ENCODE data around the gene LTV1.
A peak's percentile ranks its signal among the peaks of the same experiment; 100 is the strongest.
"Not testable (repeated sequence)": the region's sequence is repeated elsewhere in the genome, so short reads cannot be mapped to it uniquely, and the experiment has no call there.

Gene LTV1, protein sequence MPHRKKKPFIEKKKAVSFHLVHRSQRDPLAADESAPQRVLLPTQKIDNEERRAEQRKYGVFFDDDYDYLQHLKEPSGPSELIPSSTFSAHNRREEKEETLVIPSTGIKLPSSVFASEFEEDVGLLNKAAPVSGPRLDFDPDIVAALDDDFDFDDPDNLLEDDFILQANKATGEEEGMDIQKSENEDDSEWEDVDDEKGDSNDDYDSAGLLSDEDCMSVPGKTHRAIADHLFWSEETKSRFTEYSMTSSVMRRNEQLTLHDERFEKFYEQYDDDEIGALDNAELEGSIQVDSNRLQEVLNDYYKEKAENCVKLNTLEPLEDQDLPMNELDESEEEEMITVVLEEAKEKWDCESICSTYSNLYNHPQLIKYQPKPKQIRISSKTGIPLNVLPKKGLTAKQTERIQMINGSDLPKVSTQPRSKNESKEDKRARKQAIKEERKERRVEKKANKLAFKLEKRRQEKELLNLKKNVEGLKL

DNA sequence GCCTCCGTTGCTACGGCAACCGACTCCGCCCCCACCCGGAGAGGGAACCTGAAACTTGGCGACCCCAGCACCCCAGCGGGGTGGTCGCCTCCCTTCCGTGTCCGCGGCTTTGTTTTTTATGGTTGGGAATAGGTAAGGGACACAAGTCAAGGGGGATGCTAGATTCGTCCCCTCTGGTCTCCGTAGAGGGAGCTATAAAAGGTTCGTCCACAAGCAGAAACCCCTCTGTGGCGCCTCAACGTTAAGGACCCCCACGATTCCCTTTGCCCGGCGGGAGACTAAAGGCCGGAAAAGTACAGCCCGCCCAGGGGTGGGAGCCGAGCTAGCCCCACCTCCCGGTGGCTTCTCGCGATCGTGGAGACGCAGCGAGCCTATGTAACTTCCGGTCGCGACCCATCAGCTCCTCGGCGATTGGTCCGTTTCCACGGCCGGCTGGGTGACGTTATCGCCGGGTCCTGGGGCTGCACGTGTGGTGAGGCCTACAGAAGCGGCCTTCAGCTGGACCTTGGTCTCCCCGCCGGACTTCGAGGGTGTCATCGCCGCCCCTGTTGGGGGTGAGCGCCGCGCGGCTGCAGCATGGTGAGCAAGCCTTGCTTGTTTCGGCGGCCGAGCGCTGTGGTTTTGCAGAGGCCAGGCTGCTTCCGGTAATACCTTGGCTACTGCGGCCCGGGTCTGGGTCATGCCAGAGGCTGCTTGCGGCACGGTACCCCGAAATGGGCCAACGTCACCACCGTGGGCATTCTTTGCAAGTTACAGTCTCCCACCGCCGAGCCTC is at the start of gene LTV1:
Gene LTV1, plus strand, starts transcription at position 437 of the 775 bp plus-strand sequence. Its CDS starts 140 bp downstream, at position 577.
- DNase-seq (ENCODE audit: low spot score): peak; percentile 99

DNA sequence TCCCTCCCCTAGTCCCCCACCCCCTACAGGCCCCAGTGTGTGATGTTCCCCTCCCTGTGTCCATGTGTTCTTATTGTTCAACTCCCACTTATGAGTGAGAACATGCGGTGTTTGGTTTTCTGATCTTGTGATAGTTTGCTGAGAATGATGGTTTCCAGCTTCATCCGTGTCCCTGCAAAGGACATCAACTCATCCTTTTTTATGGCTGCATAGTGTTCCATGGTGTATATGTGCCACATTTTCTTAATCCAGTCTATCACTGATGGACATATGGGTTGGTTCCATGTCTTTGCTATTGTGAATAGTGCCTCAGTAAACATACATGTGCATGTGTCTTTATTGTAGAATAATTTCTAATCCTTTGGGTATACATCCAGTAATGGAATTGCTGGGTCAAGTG is 46.6 kb upstream of the LTV1 start:
- not testable (repeated sequence) for DNase-seq (ENCODE audit: low spot score)

DNA sequence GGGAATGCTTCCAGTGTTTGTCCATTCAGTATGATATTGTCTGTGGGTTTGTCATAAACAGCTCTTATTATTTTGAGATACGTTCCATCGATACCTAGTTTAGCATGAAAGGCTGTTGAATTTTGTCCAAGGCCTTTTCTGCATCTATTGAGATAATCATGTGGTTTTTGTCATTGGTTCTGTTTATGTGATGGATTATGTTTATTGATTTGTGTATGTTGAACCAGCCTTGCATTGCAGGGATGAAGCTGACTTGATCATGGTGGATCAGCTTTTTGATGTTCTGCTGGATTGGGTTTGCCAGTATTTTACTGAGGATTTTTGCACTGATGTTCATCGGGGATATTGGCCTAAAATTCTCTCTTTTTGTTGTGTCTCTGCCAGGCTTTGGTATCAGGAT is 44.7 kb upstream of the LTV1 start:
- not testable (repeated sequence) for DNase-seq (ENCODE audit: low spot score)

DNA sequence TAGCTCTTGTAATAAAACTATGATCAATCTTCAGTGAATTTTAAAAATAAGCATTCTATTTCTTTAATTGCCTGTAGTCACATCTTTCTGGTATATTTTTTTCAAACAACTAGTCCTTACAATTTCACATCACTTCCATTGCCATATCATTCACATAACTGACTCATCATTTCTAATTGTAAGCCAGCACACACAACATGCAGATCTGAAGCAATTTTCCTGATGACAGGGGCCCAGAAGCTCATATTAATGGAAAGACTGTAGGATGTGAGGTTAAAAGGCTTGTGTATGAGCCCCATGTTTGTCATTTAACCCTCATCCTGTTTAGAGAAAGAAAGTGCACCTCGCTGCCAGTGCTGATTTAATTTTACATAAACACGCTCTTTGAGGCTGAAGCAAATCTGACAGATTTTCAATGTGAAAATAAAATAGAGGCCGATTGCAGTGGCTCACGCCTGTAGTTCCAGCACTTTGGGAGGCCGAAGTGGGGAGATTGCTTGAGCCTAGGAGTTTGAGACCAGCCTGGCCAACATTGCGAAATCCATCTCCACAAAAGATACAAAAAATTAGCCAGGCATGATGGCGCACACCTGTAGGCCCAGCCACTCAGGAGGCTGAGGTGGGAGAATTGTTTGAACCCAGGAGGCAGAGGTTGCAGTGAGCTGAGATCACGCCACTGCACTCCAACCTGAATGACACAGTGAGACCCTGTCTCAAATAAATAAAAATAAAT is 40.1 kb upstream of the LTV1 start:
- no peak for DNase-seq (ENCODE audit: low spot score)

DNA sequence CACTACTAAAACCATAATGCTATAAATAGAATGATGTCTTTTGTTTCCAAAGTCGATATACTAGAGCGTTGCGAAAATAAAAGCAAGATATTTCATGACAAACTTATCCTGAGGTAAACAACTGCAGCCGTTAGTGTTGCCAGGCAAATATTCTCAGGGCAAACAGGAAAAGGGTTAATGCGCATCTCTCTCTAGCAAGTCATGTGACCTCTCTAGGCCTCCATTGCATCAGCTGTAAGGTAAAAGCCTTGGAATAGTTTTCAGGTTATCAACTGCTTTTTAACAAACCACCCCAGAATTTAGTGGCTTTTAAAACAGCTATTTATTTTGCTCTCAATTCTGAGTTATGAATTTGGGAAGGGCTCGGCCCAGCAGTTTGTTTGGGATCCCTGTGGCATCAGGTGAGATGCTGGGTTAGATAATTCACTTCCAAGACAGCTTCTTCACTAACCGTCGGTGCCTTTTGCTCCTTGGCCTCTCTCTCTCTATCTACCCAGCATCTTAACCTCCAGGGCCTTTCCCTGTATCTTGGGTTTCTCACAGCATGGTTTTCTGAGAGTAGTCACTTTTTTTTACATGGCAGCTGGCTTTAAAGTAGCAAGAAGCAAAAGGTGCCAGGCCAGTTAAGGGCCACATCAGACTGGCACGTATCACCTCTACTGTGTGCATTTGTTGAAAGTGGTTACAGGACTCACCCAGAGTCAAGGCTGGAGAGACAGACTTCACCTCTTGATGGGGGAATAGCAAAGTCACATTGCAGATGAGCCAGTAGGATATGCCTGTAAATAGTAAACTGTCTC is 39.2 kb upstream of the LTV1 start:
- DNase-seq (ENCODE audit: low spot score): no peak

DNA sequence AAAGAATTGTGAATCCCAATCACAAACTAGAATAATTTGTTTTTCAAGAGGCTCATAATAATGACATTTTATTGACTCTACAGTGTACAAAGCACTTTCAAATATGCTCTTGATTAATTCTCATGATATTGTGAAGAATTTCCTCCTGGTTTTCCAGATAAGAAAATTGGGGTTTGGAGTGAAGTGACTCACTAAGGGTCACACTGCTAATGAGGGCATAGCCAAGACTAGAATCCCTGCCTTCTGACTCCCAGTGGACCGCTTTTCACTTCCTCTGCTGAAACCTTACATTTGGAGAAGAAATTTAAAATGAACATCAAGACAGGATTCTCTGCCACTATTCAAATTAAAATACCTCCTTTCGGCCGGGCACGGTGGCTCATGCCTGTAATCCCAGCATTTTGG is 38.3 kb upstream of the LTV1 start:
- no peak for DNase-seq (ENCODE audit: low spot score)

DNA sequence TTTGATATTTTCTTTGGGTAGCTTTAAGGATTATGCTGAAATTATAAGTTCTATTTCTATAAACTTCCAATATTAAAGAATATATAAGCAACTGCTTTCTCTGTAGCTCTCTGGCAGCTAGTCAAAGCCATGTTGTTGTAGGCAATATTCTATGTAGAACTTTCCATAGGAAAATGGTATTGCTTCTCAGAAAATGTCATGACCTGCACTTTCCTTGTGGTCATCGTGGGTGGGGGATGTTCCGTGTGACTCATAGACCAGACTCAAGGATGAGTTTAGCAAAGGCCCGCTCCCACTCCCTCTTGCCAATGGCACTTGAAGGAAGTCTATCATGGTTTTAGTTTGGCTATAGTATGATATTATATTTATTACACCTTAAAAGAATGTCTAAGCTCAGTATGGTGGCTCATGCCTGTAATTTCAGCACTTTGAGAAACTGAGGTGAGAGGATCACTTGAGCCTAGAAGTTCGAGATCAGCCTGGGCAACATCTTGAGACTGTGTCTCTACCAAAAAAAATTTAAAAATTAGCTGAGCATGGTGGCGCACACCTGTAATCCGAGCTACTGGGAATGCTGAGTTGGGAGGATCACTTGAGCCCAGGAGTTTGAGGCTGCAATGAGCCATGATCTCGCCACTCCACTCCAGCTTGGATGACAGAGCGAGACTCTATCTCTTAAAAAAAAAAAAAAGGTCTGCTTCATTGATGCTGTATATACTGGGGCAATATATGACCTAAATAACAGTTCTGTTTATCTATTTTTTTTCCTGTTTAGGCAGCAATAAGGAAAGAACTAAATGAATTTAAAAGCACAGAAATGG is 36.6 kb upstream of the LTV1 start:
- DNase-seq (ENCODE audit: low spot score): no peak

DNA sequence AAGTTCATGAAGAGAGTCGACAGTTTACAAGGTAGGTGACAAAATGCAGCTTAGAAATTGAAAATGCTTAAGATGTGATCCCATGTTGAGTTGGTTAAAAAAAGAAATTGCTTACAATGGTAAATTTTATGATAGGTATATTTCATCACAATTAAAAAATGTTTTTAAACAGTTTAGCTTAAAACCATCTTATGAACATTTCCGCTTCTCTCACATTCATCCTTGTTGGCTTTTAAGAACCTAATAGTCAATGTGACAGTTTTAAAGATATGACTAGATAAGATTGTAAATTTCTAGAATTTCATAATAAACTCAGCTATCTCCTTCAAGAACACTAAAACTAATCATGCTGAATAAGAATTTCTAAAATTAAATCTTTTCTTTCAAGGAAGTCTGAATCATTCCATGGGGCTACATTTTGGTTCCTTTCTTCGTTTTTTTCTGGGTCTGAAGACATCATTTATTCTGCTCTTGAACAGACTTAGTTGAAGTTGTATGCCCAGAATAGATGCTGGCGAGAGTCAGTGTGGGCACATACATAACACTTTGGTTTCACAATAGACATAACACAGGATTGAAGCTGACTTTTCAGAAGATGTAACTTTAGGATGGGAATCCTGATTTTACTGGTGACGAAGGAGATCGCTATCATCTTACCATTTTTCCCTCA is 35.9 kb upstream of the LTV1 start:
- no peak for DNase-seq (ENCODE audit: low spot score)

DNA sequence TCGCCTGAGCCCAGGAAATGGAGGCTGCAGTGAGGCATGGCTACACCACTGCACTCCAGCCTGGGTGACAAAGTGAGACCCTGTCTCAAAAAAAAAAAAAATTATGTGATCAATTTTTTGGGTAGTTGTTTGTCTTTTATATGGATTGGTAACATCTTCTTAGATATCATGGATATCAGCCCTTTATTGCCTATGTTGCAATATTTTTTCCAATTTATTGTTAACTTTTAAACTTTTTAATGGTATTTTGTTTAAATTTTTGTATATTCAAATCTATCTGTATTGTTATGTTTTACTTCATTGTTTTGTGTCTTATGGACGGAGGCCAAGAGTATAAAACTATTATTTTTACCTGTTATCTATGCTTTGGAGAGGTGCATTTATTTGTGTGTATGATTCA is 32.4 kb upstream of the LTV1 start:
- DNase-seq (ENCODE audit: low spot score): no peak

DNA sequence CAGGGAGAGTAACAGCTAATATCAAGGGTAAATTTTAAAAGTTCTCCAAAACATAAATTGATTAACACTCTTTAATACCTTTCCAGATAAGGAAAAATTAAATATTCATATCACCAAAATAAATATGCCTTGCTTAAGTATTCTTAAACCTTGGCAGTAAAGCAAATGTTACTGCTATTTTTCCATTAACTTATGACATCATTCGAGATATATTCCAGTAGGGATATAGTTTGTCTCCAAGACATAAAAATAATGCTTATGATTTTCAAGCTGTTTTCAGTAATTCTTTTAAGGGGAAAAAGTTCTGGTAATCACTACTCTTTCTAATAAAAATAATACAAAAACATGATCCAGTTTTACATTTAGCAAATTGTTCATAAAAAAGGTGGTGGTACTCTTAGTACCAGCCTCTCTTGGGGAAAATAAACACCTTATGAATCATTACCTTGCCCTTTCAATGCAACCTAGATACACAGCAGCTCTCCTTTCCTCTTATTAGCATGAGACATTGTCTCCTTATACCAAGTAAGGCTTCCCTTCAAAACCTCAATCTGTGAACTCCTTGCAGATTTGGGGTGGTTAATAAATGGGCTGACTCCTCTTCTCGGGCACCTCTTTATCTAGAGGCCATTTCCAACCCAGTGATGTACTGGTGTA is 31.5 kb upstream of the LTV1 start:
- no peak for DNase-seq (ENCODE audit: low spot score)

DNA sequence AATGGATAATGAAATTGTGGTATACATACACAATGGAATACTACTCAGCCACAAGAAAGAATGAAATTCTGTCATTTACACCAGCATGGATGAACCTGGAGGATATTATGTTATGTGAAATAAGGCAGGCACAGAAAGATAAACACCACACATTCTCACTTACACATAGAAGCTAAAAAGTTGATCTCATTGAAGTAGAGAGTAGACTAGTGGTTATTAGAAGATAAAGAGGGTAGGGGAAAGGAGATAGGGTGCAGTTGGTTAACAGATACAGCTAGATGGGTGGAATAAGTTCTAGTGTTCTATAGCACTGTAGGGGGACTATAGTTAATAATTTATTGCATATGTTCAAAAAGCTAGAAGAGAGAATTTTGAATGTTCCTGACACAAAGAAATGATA is 25.5 kb upstream of the LTV1 start:
- no peak for DNase-seq (ENCODE audit: low spot score)

DNA sequence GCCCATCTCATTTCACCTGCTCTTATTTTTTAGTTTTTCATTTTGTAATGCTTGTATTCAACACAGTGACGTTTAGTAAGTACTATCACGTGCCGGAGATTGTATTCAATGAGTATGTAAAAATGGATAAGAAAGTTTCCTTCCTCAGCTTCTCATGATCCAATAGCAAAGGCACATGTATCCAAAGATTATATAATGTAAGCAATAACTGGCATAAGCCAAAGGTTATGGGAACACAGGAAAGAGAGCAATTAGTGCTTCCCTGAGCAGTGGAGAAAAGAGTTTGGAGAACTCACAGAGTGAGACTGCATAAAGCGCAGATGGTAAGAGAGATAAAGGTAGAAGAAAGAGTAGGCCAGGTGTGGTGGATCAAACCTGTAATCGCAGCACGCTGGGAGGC is 21.8 kb upstream of the LTV1 start:
- no peak for DNase-seq (ENCODE audit: low spot score)

DNA sequence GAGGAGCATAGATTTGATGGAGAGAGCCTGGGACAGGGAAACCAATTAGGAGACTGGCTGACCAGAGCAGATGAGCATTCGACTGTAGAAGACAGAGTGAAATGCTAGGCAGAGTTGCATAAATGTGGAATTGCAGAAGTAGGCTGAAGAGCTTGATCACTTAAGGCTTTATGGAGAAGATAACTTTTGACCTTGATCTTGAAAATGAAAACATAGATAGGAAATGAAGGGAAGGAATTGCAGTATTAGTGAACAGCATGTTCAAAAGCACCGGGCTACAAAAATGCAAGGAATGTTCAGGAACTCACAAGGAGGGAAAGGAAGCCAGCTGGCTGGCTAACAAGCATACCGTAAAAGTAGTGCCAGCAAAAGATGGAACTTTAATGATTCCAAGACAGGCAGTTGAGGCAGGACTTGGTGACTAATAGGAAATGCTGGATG is 20.5 kb upstream of the LTV1 start:
- no peak for DNase-seq (ENCODE audit: low spot score)

DNA sequence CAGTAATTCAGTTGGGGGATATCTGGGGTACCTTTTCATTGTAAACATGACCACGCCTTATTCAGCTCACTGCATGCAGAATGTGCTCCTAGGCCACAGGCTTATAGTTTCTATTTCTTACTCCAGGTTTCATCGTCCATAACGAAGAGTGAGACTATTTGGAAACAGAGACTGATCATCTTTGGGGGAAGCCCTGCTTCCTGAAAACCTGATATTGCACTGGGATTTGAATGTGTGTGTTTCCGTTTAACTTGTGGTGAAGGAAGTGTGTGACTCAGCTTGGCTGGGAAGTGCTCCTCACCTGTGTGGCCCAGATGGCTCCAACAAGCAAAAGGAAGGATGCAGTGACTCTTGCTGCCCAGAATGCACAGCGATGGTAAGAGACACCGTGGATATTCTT is 19.6 kb upstream of the LTV1 start:
- DNase-seq (ENCODE audit: low spot score): no peak

DNA sequence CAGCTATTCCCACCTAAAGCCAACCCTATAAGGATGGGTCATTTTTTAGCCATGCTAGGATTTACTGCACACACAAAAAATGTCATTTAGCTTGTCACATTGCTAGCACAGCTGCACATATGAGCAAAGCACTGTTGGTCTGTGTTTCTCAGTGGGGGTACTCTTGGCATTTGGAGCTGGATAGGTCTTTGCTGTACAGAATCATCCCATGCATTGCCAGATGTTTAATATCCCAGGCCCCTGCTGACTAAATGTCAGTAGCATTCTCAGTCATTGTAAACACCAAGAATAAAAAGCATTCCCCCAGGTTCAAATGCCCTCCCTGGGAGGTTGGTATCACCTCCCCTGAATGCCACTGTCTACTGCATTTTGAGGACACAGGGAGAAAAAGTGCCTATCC is 14.6 kb upstream of the LTV1 start:
- no peak for DNase-seq (ENCODE audit: low spot score)

DNA sequence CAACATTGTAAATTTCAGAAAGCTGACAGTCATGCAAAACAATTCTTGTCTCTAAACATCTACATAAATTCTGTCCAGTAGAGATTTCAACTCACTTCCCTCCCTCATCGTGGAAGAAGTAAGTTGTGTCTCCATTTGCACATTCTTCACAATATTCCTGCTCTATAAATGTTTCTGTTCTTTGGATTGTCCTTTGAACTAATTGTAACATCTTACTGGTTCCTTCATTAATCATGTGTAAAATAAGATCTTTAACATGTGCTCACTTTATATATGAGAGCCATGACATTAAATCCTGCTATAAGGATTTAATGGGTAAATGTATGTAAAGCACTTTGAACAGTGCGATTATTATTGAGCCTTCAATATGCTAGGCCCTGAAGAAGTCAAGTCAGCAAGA is 7.0 kb upstream of the LTV1 start:
- DNase-seq (ENCODE audit: low spot score): no peak

DNA sequence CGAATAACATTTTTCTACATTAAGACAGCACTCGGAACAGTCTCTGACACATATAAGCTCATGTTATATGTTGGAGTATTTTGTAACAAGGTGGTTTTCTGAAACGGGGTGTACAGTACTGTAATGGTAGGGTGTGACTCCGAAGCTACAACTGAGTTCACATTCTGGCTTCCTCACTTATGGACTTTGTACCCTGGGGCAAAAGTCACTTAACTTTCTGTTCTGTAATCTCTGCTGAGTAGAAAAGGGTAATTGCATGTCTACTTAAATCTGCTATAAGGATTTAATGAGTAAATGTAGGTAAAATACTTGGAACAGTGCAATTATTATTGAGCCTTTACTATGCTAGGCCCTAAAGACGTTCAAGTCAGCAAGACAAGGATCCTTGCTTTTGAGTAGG is 4.7 kb upstream of the LTV1 start:
- DNase-seq (ENCODE audit: low spot score): no peak

DNA sequence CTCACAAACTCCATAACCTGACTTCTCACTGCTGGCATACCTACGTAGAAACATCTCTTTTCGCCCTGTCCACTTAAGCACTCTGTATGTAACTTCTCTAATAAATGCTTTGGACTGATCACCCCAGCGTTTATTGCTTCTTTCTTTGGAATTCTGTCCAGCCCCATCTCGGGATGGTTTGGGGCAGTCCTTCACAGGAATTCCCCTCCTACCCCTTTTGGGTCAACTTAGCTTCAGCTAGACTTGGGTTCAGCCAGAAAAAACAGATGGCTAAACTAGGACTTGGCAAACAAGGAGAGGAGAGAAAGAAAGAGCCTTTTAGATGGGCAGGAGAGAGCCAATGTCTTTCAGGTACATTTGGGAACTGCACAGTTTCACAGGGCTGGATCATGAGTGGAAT is 3.9 kb upstream of the LTV1 start:
- DNase-seq (ENCODE audit: low spot score): no peak

DNA sequence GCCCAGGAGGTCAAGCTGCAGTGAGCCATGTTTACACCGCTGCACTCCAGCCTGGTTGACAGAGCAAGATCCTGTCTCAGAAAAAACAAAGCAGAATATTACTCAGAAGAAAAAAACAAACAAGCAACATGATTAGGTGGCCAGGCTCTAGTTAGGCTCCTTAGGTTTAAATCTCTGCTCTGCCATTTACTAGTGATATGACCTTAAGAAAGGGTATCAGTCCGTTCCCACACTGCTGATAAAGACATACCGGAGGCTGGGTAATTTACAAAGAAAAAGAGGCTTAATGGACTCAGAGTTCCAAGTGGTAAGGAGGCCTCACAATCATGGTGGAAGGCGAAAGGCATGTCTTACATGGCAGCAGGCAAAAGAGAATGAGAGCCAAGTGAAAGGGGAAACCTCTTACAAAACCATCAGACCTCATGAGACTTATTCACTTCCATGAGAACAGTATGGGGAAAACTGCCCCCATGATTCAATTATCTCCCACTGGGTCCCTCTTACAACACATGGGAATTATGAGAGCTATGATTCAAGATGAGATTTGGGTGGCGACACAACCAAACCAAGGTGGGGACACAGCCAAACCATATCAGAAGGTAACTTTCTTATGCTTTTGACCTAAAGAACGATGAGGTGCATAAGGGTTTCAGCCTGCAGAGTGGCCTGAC is 2.4 kb upstream of the LTV1 start:
- no peak for DNase-seq (ENCODE audit: low spot score)

Measured in Ammon's horn (tissue), 1 donor.